NCI-H748 treated with DMSO at 0.1 percent for 48 hours (cell line): Measurements from ENCODE around the gene ACACA.

ENCODE experiments used
- DNase-seq: peaks from one replicate; lab custom pipeline; 2025; lab: John Stamatoyannopoulos, UW

Gene ACACA

GRCh38 chr17:37067555-37068111 lies 339.0 kb downstream of the ACACA start:
- DNase-seq, result no peak

- DNase-seq, result no peak
Observed at GRCh38 chr17:37066322-37067255, 340.0 kb downstream of the ACACA start.

- no peak for DNase-seq
Observed at GRCh38 chr17:37065486-37066321, 340.9 kb downstream of the ACACA start.

GRCh38 chr17:37064956-37065355 lies 341.7 kb downstream of the ACACA start:
- DNase-seq, result no peak

GRCh38 chr17:37064206-37064605 lies 342.4 kb downstream of the ACACA start:
- no peak for DNase-seq

- DNase-seq, result no peak
Observed at GRCh38 chr17:37062021-37062420, 344.6 kb downstream of the ACACA start.

- DNase-seq, result no peak
Observed at GRCh38 chr17:37060928-37061327, 345.7 kb downstream of the ACACA start.

- DNase-seq, result no peak
Observed at GRCh38 chr17:37060094-37060493, 346.5 kb downstream of the ACACA start.

- DNase-seq, result no peak
Observed at GRCh38 chr17:37059493-37059892, 347.1 kb downstream of the ACACA start.

GRCh38 chr17:37056622-37057021 lies 350.0 kb downstream of the ACACA start:
- no peak for DNase-seq

- no peak for DNase-seq
Observed at GRCh38 chr17:37054894-37055293, 351.7 kb downstream of the ACACA start.

GRCh38 chr17:37052450-37052849 lies 354.2 kb downstream of the ACACA start:
- DNase-seq, result no peak

GRCh38 chr17:37051833-37052232 lies 354.8 kb downstream of the ACACA start:
- no peak for DNase-seq

- no peak for DNase-seq
Observed at GRCh38 chr17:37051381-37051780, 355.3 kb downstream of the ACACA start.

GRCh38 chr17:37050920-37051319 lies 355.7 kb downstream of the ACACA start:
- no peak for DNase-seq

GRCh38 chr17:37048811-37049210 lies 357.8 kb downstream of the ACACA start:
- no peak for DNase-seq

- DNase-seq, result peak; percentile 65
Observed at GRCh38 chr17:37047631-37048104, 359.0 kb downstream of the ACACA start.

- no peak for DNase-seq
Observed at GRCh38 chr17:37045351-37045922, 361.2 kb downstream of the ACACA start.

GRCh38 chr17:37043201-37043600 lies 363.4 kb downstream of the ACACA start:
- DNase-seq, result no peak

- DNase-seq, result no peak
Observed at GRCh38 chr17:37041932-37042331, 364.7 kb downstream of the ACACA start.

GRCh38 chr17:37039269-37039668 lies 367.4 kb downstream of the ACACA start:
- no peak for DNase-seq

GRCh38 chr17:37037590-37038155 lies 369.0 kb downstream of the ACACA start:
- DNase-seq, result no peak
